ENCODE results near the gene GSG1. TPM values are rescaled to one million over a fixed set of nuclear protein-coding genes. Genes with fewer than 3 reads are reported as not detected.

Gene GSG1
- polyA plus RNA-seq (ENCODE audit: insufficient read length in 10 of 10) = 10 to 100 TPM in 3 of 10 donors, 1 to 10 TPM in 7; 6.8 to 18.5 (median 8.8) TPM
- long read RNA-seq, donor 1, partial matches to known transcripts = 0 of 1 reads
- long read RNA-seq, donor 1, other reads (novel, unspliced or antisense) = 0 of 1 reads
- long read RNA-seq, donor 2, partial matches to known transcripts = 0 of 2 reads
- long read RNA-seq, donor 2, other reads (novel, unspliced or antisense) = 0 of 2 reads
- long read RNA-seq, donor 3 = 0 reads
- long read RNA-seq, donor 4, partial matches to known transcripts = 0 of 3 reads
- long read RNA-seq, donor 4, other reads (novel, unspliced or antisense) = 0 of 3 reads
- long read RNA-seq, donor 5 = 0 reads
- long read RNA-seq, donor 6, partial matches to known transcripts = 56 of 60 reads
- long read RNA-seq, donor 6, other reads (novel, unspliced or antisense) = 0 of 60 reads
- long read RNA-seq, donor 7, partial matches to known transcripts = 0 of 1 reads
- long read RNA-seq, donor 7, other reads (novel, unspliced or antisense) = 0 of 1 reads
- long read RNA-seq, donor 8, partial matches to known transcripts = 0 of 3 reads
- long read RNA-seq, donor 8, other reads (novel, unspliced or antisense) = 0 of 3 reads
- long read RNA-seq, donor 9, partial matches to known transcripts = 0 of 1 reads
- long read RNA-seq, donor 9, other reads (novel, unspliced or antisense) = 0 of 1 reads

DNA sequence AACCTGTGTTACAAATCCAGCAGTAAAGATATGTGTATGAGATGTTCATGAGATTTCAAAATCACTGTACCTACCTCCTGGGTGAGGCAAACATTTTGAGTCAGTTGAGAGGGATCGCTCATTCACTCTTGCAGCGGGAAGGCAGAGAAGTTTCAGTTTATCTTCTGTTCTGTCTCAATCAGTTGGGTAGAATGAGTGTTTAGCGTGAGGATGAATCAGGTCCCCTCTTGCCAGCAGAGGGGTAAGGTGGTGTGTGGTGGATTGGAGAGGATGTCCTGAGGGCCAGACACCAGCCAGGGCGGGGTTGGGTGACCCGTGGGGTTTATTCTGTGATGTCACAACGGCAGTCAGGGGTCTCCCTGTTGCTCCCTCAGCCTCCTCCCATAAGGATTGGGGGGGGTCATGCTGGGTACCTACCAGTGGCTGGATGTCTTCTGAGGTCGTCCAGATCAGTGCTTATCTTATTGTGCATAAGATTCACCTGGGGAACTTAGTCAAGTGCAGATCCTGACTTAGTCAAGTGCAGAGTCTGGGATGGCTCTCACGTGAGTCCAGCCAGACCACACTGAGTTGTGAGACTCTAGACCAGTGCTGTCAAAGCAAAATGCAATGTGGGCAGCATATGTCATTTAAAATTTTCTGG lies at the start of gene GSG1:
GSG1 (minus strand) TSS at position 277 of the 643 bp plus-strand sequence; CDS start at position 122, 155 bp downstream.
- DNase-seq = no peak

DNA sequence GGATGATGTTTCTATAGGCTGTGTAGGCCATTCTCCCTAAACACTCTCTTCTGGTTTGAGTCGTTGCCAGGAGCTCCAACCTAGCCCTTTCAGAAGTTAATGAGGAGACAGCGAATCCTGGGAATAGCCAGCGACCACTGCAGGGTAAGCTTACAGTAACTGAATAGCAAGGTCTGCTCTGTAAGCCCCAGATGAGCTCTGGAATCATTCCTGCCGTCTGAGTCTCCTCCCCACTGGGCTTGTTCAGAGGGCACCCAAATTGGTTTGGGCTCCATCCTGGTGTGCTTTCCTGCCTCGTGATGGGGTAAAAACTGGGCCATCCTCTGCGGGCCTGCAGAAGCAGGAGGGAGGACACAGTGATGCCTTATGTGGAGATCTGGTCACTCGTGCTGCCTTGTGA lies 49.7 kb upstream of the GSG1 start:
- DNase-seq = no peak

DNA sequence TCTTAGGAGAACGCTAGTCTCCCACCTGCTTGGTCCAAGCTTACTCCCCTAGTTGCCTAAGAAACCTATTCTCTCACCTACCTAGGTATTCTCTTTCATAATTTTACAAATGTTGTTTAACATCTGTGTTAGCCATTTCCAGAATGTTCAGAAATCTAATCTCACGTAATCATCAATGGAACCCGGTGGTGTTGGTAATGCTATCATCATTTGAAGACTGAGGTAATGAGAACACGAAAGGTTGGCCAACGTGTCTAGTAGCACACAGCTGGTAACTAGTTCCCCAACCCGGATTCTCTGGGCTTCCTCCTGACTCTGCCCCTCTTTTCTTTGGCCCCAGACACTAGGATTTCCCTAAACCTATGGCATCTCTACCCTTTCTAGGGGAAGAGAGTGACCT lies 49.3 kb upstream of the GSG1 start:
- DNase-seq = no peak

DNA sequence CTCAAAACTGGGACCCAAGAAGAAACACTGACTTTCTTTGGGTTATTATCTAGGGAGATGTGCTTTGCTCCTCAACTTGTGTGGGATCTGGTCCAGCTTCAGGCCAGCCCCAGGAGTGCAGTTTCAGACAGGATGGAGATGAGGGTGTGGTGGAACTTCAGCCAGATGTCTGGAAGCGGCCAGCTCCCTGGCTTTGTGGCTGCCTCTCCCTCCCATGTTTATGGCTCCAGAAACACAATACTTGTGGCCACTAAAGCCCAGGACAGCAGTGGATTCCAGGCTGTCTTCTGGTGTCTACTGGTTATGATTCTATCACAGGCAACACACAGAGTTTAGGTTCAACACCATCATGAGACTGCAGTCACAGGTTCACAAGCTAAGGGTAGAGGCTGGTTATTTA lies 48.8 kb upstream of the GSG1 start:
- peak in 2 of 3 donors; percentile 74 to 88 for DNase-seq

DNA sequence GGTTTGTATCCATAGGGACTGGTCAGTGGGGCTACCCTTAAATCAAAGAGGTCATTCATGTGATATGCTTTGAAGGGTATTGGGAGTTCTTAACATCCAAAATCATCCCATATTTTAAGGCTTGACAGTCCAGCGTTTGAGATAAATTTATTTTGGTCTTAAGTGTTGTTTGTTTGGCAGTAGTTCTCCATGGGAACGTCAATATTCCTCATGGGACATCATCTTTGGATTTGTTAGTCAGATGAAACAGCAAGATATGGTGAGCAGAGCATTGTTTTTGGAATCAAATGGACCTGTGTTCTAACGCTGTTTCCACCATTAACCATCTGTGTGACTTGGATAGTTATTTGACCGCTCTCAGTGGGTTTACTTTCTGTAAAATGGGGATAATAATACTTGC lies 45.9 kb upstream of the GSG1 start:
- DNase-seq = peak in 2 of 3 donors; percentile 74 to 89

DNA sequence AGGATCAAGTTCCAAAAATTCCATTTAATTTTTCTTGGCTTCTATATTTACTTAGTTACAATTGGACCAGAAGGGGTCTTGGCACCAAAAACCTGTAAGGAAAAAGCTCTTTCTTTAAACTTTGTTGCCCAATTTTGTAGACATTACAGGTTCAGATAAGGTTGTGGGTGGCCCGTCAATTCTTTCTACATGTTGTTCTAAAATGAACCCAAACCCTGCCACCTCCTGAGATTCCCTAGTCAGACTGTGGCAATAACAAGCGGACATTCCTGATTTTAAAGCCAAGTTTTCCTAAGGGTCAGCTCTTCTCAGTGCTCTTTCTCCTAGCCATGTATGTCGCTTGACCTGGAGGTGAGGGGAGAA lies 45.0 kb upstream of the GSG1 start:
- no peak for DNase-seq

DNA sequence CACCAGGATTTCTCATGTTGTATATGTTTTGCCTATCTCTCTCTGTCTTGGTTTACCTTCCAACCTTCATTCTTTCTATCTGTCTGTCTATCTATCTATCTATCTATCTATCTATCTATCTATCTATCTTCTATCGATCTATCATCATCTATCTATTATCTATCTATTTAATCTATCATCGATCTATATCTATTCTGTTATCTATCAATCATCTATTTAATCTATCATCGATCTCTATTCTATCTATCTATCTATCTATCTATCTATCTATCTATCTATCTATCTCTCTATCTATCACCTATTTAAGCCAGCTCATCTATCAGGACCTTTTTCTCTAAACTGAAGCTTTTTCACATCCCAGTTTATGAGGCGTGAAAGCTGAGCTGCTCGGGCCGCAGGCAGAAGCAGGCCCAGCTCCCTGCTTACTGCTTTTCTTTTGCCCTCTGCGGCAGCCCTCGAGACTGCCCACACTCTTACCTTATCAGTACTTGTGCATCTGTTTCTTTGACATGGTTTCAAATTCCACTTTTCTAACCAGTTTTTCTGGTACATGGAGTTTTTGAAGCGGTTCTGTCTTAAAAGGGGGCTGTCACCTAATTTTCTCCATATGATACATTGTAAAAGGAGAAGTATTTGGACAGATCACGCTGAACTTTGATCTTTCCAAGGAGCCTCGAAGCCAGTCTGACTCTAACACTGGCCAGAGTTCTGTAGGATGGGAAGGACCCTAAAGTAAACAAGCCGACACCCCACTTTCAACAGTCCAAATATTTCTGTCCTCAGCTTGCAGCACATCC lies 44.4 kb upstream of the GSG1 start:
- peak in 2 of 3 donors; percentile 61 to 74 for DNase-seq

DNA sequence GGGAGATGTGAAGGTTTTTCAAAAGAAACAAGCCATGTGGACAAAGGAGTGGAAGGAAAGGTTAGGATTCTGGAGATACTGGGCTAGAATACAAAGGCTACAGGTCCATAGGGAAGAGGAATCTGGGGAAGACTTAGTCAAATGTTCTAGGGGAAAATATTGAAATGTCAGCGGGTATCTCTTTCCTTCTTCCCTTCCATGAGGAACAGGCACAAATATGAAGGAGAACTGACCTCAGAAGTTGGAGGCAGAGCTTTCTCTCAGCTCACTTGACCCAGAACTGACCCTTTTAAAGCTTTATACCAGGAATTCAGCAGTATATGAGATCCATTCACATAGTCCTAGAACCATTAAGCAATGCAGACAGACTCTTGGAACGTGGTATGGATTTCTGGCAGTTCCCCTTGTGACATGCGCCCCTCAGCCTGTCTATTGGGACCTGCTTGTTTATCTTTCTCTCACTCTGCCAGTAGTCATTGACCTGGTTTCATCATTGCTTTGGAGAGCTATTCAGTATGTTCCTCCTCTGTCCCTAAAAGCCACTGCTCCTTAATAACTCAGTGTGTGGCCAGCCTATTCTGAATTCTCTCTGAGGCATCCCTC lies 43.0 kb upstream of the GSG1 start:
- no peak for DNase-seq

DNA sequence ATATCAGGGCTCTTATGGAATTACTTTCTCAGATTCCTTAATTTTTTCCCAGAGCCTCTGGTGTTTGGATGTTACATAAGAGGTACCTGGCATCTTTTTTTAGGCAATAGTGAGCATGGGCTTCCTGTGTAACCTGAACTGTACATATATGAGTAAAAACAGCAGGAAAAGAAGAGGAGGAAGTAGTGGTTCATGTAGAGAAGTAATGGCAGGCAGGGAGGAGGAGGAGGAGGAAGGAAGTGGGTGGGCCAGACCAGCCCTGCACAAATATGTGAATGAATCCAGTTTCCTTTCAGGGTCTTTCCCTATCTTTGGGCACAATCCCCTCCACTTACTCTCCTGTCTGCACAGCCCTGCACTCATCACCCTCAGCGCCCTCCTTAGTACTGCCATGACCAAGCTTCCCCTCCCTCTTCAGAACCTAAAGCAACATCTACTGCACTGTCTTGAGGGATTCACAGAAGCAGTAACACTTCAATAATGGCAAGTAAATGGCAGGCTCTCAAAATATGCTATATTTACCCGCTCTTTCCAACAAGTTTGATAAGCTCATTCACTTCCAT lies 40.9 kb upstream of the GSG1 start:
- DNase-seq = no peak

DNA sequence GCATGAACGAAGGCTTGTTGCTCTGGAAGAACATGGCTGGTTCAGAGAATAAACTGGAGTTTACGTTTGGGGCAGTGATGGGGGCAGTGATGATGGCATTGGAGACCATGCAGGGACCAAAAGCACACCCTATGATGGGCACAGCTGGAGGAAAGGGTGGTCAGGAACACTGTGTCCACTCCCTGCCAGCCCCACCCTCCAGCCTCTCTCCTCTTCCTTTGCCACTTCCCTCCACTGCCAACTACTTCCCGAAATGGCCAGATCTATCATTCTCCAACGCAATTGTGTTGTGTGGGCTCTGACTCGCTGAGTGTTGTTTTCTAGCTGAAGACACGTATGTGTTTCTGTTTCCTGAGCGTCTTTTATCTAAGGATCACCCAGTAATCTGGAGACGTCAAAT lies 39.3 kb upstream of the GSG1 start:
- no peak for DNase-seq

DNA sequence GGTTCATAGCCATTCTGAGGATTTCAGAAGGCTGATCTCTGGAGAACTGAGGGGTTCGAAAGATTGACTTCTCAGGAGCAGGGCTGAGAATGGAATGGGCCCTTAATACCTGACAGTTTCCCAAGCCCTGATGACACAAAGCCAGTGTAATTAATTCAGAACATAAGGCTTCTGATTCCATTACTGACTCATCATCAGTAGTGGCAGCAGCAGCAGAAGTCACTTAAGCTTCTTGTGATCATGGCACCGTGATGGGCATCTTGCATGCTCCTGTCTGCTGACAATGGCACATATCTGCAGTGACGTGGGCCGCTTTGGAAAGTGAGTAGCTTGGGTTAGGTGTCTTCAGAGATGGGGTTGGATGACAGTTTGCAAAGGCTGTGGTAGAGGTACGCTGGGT lies 38.2 kb upstream of the GSG1 start:
- DNase-seq = no peak

DNA sequence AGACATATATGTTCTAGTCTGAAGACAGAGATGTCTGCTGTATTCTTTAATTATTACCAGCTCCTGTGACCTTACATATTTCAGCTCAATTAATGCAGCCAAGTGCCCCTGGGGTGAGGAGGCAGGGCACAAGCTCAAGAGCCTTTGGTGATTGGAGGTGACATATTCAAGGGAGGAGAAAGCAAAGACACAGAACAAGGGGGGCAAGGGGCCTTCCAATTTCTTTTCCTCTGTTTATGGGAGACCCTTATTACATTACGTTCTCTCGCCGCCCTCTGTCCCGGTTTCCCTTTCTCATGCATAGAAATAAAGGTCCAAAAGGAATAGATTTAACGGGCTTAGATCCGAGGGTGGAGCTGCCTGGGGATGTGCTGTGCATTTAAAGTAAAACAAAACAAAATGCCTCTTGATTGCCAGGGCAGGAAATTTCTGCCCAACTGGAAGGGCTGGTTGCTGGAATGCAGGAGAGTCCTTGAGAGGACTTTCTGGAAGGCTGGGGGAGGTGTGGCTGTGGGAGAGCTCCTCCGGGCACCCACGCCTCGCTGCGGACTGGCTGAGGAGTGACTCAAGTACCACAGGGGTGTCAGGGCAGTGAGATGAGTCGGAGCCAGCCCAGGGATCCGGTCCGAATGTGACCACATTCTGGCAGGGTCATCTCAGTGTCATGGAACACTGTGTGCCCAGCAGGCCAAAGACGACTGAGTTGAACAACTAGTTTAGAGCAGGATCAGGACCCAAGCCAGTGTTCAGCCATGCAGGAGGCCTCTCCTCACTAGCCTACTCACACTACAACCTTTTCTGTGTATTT lies 32.1 kb upstream of the GSG1 start:
- DNase-seq = no peak

DNA sequence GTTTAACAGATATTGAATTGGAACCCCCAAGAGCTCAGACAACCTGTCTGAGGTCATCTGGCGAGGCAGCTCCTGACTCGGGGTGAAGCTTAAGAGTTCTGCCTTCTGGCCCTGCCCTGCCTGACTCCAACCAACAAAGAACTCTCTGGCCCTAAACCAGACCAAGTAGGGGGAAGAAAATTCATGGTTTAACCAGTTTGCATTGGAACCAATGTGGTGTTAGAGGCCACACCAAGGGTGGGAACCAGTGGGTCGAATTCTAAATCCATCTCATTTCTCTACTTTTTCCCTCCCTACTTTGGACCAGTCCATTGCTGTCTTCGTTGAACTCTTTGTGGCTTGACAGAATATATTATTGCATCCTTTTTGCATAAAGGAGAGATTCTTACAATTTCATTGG lies 30.4 kb upstream of the GSG1 start:
- DNase-seq = no peak

DNA sequence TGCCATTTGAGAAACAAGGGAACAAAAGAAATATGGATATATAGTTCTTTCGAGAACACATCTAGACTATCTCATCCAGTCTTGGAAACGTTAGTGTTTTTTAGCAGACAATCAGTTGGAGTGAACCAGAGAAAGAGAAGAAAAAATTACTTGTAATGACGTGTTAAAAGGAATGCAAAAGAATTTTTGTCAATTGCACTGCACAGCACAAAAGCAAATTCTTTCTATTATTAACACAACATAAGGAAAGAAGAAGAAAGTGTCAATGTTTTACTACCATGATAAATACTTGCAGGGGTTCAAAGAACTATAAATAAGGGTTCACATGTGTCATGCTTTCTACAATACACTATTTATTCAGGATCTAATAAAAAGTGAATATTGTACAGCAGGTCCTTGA lies 27.5 kb upstream of the GSG1 start:
- no peak for DNase-seq

DNA sequence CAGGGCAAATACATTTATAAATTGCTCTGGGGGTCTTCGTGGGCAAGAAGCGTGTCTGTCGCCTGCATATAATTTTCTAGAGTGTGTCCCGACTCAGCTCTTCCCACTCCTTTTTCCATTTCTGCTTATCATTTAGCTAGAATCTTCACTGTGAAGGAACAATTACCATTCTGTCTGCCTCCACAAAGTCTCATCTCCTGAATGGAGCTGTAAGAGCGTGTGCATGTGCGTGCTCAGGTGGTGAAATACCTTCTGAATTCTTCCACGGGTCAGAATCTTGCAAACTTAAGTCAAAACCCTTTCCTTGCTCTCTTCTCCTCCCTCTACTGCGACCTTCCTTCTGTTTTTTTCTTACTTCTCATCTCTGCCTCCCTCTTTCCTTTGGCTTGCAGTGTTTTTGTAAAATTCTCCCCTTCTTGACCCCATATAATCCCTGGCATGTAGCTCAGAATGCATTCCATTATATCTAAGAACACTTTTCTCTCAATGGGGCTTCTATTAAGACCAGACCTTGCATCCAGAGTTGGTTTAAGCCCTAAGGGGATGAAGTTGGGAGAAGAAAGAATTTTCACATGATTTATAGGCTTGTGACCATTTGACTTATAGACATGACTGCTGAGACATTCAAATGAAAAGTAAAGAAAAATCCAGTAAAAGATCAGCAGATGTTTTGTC lies 25.0 kb upstream of the GSG1 start:
- peak in 1 of 3 donors; percentile 54 for DNase-seq

DNA sequence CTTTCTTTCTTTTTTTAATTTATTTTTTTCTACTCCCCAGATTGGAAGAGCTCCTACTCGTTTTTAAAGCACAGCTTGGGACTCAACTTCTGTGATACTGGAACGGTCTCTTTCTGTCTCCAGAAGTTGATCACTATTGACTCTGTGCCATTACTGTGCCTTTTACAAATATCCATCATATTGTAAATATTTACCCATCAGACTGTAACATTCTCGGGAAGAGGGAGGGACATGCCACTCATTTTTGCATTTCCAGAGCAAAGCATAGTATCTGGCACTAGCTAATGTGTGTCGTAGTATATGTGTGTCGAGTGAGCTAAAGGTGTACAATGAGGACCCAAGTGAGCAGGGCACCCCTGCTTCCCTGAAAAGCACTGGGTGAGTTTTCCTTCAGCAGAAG lies 24.0 kb upstream of the GSG1 start:
- no peak for DNase-seq

DNA sequence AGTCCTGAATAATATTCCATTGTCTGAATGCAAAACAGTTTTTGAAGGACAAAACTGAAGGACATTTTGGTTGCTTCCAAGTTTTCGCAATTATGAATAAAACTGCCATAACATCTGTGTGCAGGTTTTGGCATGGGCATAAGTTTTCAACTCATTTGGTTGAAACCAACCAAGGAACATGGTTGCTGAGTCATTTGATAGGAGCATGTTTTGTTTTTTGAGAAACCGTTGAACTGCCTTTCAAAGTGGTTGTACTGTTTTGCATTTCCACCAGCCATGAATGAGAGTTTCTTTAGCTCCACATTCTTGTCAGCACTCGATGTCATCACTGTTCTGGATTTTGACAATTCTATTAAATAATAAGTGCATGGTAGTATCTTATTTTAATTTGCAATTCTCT lies 23.0 kb upstream of the GSG1 start:
- DNase-seq = no peak

DNA sequence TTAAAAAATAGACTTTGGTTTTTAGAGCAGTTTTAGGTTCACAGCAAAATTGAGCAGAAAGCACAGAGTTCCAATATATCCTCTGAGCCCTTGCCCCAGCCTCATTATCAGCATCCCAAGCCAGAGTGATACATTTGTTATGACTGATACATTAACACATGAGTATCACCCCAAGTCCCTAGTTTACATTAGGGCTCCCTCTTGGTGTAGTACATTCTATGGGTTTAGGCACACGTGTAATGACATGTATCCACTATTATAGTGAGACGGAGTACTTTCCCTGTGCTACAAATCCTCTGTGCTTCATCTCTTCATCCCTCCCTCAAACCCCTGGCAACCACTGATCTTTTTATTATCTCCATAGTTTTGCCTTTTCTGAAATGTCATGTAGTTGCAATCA lies 22.5 kb upstream of the GSG1 start:
- DNase-seq = no peak

DNA sequence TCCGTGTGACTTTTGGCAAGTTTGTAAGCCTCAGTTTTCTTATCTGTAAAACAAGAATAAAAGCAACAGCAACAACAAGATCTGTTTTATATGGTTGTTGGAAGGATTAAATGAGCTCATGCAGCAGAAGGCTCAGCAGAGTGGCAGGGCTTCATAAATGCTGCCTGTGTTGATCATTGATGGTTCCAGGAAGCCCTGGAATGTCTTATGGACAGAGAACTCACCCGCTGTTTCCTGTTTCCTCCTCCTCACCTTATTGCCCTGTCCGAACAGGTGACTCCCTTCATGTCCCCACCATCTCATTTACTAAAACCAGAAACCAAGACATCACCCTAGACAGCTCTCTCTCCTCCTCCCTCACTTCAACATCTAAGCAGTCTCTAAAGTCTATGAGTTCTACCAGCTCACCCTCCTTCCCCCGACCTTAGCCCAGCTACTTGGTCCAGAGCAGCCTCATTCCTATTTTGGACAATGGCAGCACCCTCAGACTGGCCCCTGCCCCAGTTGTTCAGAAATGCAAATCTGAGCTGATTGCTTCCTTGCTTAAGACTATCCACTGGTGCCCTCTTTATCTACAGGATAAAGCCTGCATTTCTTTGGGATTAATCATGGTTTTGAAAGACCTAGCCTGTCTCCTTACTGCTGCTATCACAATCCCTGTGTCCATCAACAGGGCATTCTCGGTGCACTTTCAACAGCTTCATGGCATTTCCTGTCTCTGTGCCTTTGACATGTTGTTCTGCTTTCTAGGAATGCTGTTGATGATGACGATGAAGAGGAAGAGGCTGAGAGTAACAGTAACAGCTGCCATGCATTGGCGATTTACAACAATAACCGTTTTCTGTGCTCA lies 21.4 kb upstream of the GSG1 start:
- DNase-seq = no peak

All from muscle of back (tissue), 13 donors.